HG02840 (cell line): ENCODE measurements around the gene CCDC30.

ENCODE experiments used
- ATAC-seq: cut with Tn5 transposase; IDR thresholded peaks from one replicate; pipeline ENCODE4 v1.9.1; 2021; ENCODE audit warnings: mild to moderate bottlenecking, moderate library complexity, moderate number of reproducible peaks; ENCODE audit not compliant: unreplicated experiment, low FRiP score

CCDC30 gene

DNA sequence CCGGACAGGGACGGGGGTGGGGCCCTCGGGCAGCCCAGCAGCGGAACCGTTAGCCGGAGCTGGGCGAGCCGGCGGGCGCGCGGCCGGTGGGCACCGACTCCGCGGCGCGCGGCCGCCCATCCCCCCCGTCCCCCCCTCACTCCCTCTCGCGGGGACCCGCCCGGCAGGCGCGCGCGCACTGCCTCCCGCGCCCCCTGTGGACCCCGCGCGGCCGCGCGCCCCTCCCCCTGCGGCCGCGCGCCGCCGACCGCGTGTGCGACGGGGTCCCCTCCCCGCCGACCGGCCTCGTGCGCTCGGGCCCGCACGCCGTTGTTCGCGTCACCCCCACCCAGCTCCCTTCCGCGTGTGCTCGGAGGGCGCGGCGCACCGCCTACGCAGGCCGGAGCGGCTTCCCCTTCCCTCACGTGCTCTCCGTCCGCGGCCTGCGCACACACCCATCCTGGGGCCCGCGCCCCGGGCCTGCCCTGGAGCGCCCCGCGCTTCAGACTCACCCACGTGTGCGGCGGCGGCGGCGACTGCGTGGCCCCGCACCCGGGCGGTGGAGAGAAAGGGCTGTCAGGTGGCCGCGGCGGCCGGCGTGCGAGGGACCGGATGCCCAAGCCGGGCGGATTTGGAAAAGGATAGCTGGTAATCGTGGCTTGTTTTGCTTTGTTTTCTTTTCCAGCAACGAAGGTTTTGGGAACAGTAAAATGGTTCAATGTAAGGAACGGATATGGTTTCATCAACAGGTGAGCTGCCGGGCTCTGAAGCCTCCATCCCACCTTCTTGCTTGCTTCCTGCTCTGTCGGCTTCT, 219.8 kb downstream of the CCDC30 start:
- ATAC-seq: peak; percentile 42

DNA sequence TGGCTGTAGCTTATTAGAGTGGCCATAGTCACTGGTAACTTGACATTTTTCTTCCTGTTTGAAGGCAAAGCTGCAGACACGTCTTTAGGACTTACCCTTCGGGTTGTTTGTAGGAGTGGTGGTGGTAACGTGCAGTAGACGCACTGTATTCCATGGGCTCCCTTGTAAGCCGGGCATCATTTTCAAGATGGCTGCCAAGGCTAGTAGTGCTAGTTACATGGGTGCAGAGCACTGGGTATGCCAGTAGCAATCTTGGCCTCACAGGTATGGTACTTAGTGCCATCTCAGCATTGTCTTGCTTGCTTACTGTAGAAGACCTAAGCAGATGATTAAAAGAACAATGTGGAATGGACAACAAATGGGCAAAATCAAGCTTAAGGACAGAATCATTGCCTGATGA, 221.1 kb downstream of the CCDC30 start:
- ATAC-seq: no peak

DNA sequence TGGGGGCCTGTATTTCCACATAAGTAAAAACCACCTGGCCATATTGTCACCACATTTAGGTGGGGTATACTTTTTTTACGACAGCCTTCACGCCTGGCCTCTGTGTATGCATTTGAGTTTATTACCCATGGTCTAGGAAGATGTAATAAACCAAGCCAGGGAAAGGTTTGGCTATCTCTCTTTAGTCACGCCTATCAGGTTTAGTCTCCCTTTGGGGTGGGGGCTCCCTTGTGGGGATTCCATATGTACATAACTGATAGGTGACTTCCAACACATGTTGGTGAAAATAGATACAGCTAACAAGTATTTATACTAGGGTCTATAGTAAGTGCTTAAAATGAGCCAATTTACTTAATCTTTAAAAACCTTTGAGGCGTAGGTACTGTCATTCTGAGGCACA, 223.3 kb downstream of the CCDC30 start:
- no peak for ATAC-seq

DNA sequence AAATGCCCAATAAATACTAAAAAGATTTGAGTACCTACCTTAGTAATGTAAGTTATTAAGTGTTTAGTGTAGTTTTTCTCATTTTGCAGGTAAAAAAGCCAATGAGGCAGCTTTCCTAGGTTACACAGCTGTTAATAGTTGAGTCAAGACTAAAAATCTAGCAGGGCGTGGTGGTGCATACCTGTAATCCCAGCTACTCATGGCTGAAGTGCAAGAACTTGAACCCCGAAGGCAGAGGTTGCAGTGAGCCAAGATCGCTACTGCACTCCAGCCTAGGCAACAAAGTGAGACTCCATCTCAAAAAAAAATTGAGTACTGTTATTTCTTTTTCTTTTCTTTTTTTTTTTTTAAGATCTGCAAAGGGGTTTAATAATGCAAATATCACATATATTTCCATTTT, 226.8 kb downstream of the CCDC30 start:
- ATAC-seq: no peak

DNA sequence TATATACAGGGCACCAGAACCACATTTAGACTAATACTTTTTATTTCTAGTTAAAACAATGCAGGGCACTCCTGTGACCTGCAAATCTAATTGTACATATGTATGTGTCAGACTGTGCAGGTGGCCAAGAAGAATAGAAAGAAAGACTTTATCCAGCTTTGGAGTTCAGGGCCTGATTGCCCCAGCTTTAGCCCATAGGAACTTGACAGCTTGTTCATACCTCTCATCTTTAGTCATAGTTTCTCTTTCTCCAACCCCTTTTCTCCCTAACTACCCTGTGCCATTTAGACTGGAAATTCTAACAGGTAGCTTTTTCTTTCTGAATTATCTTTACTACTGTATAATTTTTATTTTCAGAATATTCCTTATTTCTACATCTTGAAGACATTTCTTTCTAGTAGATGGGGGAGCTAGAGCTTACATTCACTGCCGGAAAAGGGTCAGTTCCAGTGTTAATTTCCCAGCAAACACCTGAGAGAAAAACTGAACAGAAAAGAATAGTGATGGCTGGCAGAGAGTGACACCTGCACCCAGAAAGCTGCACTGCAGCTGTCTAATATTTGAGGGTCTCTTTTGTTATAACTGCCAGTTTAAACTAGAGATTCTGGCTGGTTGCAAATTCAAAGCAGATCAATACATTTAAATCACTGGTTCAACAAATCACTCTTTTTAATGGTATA, 227.5 kb downstream of the CCDC30 start:
- ATAC-seq: no peak

DNA sequence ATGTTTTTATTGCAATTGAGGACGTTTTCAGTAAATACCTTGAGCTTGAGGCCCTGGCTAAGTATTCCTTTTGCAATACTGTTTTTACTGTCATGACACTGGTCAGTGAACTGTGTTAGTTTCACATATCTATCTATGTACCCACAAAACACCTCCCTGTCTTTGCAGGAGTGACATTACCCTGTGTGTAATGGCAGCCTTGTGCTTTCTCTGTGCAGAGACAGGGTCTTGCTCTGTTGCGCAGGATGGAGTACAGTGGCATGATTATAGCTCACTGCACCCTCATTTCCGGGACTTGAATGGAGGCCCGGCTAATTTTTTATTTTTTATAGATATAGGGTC, 228.0 kb downstream of the CCDC30 start:
- ATAC-seq: no peak

DNA sequence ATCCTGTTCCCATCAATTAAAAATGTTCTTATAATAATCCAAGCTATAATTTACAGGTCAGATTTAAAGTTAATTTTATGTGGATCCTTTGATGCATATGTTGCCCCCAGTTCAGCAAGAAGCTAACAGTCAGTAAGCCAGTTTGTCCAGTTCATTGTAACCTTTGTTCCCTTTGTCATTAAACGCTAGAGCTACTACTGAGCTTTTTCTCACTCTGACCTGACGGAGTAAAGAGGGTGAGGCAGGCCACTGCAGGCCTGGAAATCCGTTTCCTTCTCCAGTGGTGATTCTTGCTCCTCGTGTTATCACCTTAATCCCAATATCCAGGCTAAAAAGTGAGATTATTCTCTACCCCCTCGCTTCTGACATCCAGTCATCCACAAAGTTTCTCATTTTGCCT, 229.4 kb downstream of the CCDC30 start:
- no peak for ATAC-seq

DNA sequence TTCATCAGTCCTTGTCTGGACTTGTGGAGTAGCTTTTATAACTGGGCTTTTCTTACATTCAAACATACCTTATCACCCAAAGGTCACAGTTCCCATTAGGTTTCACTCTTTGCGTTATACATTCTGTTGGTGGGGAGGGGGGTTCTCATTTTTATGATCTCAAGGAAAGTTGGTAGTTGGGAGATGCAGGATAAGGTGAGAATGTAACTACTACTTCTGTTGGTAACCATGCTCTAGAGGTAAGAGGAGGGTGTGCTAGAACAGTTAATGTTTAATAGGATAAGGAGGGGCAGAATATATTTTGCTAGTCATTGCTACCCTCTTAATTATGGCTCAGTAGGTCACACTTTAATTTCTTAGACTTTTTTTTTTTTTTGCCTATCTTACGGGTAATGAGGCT, 229.8 kb downstream of the CCDC30 start:
- no peak for ATAC-seq

DNA sequence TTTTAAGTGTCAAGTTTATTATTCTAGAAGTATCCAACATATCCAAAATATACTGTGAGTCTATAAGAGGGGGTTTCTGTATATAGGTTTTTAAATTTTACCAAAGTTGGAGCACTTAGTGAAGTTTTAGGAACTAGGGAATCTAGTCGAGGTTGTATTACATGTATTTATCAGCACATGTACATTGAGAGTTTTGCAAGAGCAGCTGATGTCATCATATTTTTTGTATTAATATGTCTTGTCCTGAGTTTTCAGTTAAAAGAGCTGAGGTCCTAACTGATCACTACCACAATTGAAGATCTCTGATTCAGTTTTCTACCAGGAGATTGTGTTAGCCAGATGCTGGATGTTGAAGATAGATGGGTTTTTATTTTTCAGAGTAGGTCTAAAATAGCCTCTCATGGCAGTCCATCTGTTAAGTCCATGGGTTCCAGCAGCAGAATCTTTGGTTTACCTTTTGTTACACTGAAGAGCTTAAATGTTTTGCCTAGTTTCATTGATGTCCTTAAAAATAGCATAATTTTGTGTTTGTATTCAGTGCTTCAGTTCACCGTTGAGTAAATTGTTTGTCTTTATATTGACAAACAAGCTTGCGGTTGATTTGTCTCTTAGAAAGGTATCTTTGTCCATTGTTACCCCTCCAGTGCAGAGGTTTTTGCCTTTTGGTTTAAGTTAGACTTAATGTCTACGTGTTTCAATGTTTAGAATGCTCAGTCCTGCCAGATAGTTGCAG, 235.2 kb downstream of the CCDC30 start:
- ATAC-seq: no peak

DNA sequence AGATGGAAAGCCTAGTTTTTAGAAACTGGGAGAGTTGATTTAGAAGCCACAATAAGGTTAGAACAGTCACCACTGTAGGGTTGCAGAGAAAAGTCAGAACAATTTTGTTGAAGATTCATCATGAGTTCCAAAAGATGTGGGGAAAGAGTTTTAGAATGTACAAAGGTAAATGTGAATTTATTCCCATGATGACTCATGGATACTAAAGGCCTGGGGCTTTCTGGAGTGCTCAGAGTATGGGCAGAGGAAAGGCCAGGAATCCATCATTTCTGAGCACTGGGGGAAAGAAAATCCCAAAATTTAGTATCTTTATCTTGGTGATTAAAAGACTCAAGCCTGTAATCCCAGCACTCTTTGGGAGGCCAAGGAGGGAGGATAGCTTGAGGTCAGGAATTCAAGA, 236.9 kb downstream of the CCDC30 start:
- no peak for ATAC-seq

DNA sequence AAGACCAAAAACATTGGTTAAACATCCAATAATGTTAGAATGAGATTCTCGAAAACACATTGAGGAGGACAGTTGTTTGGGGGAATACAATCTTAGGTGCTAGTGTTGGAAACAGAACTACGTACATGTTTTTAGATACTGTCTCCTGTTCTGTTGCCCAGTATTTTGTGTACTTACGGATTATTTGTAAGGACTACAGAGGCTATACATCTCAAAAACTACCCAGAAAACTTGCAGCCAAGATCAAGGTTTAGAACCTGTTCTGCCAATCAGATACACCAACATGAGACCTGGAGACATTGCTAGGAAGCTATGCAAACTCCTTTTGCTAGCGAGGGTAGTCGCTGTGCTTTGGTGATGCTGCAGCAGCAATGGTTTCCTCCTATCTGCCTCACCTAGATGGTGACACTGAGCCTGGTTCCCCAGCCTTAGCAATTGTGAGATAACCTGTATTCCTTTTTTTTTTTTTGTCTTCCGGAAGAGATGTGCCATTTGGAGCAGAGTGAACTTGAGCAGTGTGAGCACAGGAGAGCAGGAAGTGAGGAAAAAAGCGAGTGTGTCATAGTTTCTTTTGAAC, 240.9 kb downstream of the CCDC30 start:
- no peak for ATAC-seq
